HG03280 (cell line): Measurements from ENCODE around the gene DNAH11.

Experiments used
- ATAC-seq: cut with Tn5 transposase; IDR thresholded peaks from one replicate; pipeline ENCODE4 v1.9.1; 2021; ENCODE audit warnings: mild to moderate bottlenecking, moderate library complexity; ENCODE audit not compliant: unreplicated experiment

The DNAH11 gene

DNA sequence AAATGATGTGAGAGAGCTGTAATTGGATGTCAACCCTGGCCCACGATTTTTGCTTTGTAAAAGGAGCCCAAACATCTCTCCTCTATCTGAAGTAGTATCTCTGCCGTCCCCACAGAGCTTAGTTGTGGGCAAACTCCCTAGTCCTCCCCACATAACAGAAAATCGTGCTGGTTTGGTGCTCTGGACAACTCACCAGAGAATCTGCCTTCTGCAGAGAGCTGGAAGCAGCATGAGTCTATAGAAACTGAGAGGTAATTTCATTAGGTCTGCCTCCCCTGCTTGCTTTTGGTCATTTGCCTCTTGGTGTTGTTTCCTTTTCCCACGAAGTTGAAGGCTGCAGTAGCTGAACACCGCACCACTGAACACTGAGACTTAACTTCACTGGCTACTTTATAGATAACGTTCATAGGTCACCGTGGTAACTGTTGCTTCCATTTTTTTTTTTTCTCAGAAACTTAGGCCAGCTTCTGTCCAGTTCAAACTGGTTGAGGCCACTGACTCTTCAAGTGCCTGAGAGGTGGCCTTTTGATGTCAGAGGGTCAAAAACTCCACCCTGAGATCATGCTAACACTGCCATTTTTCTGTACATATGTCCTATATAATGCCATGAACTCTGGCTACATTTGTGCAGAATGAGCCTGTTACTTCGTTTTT is 406.2 kb downstream of the DNAH11 start:
- ATAC-seq = no peak
